ENCODE measurements around the gene ALG1. TPM values are rescaled to one million over a fixed set of nuclear protein-coding genes. Genes with fewer than 3 reads are reported as not detected.
A peak's percentile ranks its signal among the peaks of the same experiment; 100 is the strongest.

Gene ALG1
- total RNA-seq, 5 donors from 2014 or later (not counting 1 experiment from before 2014, with no cell fraction given), result 12.0 to 29.2 (median 25.7) TPM

GRCh38 chr16:5034167-5034523, 37.5 kb upstream of the ALG1 start:
- ATAC-seq (replicated peaks in 1 of 4) (no peak), DNase-seq (no peak)
- WGBS (ENCODE audit: insufficient coverage), result 14% methylated on average over 2 of the region's 2 CpGs
- peak overlapping the region; percentile 77 to 87 (median 78) for H3K4me3 Mint-ChIP-seq
- Histone ChIP-seq H3K36me3 (ENCODE audit: control insufficient read depth in 2 of 2, extremely low read depth in 1 of 2, insufficient read depth in 1 of 2, low read length in 1 of 2) (no peaks in the 10 kb centered on the region), H3K4me3 (ENCODE audit: control insufficient read depth in 1 of 2, extremely low read depth in 1 of 2, low read length in 1 of 2) (peak overlapping the region; percentile 79 to 84), H3K9me3 (no peaks in the 10 kb centered on the region), H3K27ac (ENCODE audit: low read length) (peak overlapping the region; percentile 68), H3K27me3 (replicated peaks in 1 of 2; ENCODE audit: control insufficient read depth in 2 of 2, extremely low read depth in 1 of 2, insufficient read depth in 2 of 2, low read length in 1 of 2) (no peaks in the 10 kb centered on the region), H3K4me1 (ENCODE audit: control insufficient read depth in 1 of 2, extremely low read depth in 1 of 2, insufficient read depth in 2 of 2, low read length in 2 of 2) (peaks cover 10 to 20% of the 10 kb centered on the region in 2 experiments)
- CTCF ChIA-PET, result no interaction called here
- H3K27ac Mint-ChIP-seq, result peak overlapping the region; percentile 89 to 90
- no peaks in the 10 kb centered on the region for H3K27me3 Mint-ChIP-seq
- POLR2A ChIA-PET, result no interaction called here
- H3K9me3 Mint-ChIP-seq, result no peaks in the 10 kb centered on the region
- peaks cover 13% of the 10 kb centered on the region for H3K36me3 Mint-ChIP-seq
- peaks cover 16 to 23% (median 18%) of the 10 kb centered on the region in 3 donors for H3K4me1 Mint-ChIP-seq

GRCh38 chr16:5035909-5036227, 35.8 kb upstream of the ALG1 start:
- no peak overlapping the region for H3K27ac Mint-ChIP-seq

GRCh38 chr16:5036228-5037156, 35.2 kb upstream of the ALG1 start:
- Mint-ChIP-seq H3K4me1 (peaks cover 16 to 23% (median 18%) of the 10 kb centered on the region in 3 donors), H3K36me3 (peaks cover 3% of the 10 kb centered on the region), H3K9me3 (no peaks in the 10 kb centered on the region), H3K4me3 (no peak overlapping the region), H3K27me3 (peaks cover 4 to 6% of the 10 kb centered on the region in 2 donors), H3K27ac (no peak overlapping the region)
- no peak for DNase-seq
- Histone ChIP-seq H3K27me3 (replicated peaks in 1 of 2; ENCODE audit: control insufficient read depth in 2 of 2, extremely low read depth in 1 of 2, insufficient read depth in 2 of 2, low read length in 1 of 2) (peaks cover 0 to 3% of the 10 kb centered on the region in 2 experiments), H3K9me3 (no peaks in the 10 kb centered on the region), H3K36me3 (ENCODE audit: control insufficient read depth in 2 of 2, extremely low read depth in 1 of 2, insufficient read depth in 1 of 2, low read length in 1 of 2) (no peaks in the 10 kb centered on the region), H3K4me1 (ENCODE audit: control insufficient read depth in 1 of 2, extremely low read depth in 1 of 2, insufficient read depth in 2 of 2, low read length in 2 of 2) (peaks cover 10 to 20% of the 10 kb centered on the region in 2 experiments), H3K27ac (ENCODE audit: low read length) (no peak overlapping the region), H3K4me3 (ENCODE audit: control insufficient read depth in 1 of 2, extremely low read depth in 1 of 2, low read length in 1 of 2) (no peak overlapping the region)
- 78% methylated on average over 5 of the region's 12 CpGs for WGBS (ENCODE audit: insufficient coverage)
- ChIA-PET CTCF (interaction anchor here in 1 of 2 donors (0.7 kb wide), 1 partner anchor 330 kb away, joined by 3 read pairs; no protein-coding TSS in a partner anchor), POLR2A (no interaction called here)
- no peak for ATAC-seq (replicated peaks in 1 of 4)

More at GRCh38 chr16:5035909-5036227, 35.8 kb upstream of the ALG1 start:
- POLR2A ChIA-PET, result no interaction called here
- H3K9me3 ChIP-seq, result no peaks in the 10 kb centered on the region
- no peaks in the 10 kb centered on the region for H3K36me3 ChIP-seq (ENCODE audit: control insufficient read depth in 2 of 2, extremely low read depth in 1 of 2, insufficient read depth in 1 of 2, low read length in 1 of 2)
- H3K4me1 ChIP-seq (ENCODE audit: control insufficient read depth in 1 of 2, extremely low read depth in 1 of 2, insufficient read depth in 2 of 2, low read length in 2 of 2), result peaks cover 10 to 20% of the 10 kb centered on the region in 2 experiments
- CTCF ChIA-PET, result interaction anchor here in 1 of 2 donors (0.7 kb wide), 1 partner anchor 330 kb away, joined by 3 read pairs; no protein-coding TSS in a partner anchor
- peaks cover 16 to 23% (median 18%) of the 10 kb centered on the region in 3 donors for H3K4me1 Mint-ChIP-seq
- no peaks in the 10 kb centered on the region for H3K9me3 Mint-ChIP-seq
- H3K27me3 ChIP-seq (replicated peaks in 1 of 2; ENCODE audit: control insufficient read depth in 2 of 2, extremely low read depth in 1 of 2, insufficient read depth in 2 of 2, low read length in 1 of 2), result peaks cover 0 to under 1% of the 10 kb centered on the region in 2 experiments
- WGBS (ENCODE audit: insufficient coverage), result 75% methylated on average over 1 of the region's 1 CpG
- DNase-seq (no peak), ATAC-seq (replicated peaks in 1 of 4) (no peak)
- H3K4me3 ChIP-seq (ENCODE audit: control insufficient read depth in 1 of 2, extremely low read depth in 1 of 2, low read length in 1 of 2), result no peak overlapping the region
- H3K27me3 Mint-ChIP-seq, result peaks cover 1 to 2% of the 10 kb centered on the region in 2 donors
- H3K4me3 Mint-ChIP-seq, result peak overlapping the region in 1 of 3 donors; percentile 35
- H3K36me3 Mint-ChIP-seq, result peaks cover 8% of the 10 kb centered on the region
- no peak overlapping the region for H3K27ac ChIP-seq (ENCODE audit: low read length)

GRCh38 chr16:5040451-5040850, 31.2 kb upstream of the ALG1 start:
- no peak overlapping the region for H3K27ac Mint-ChIP-seq
- Histone ChIP-seq H3K9me3 (no peaks in the 10 kb centered on the region), H3K27ac (ENCODE audit: low read length) (no peak overlapping the region), H3K4me3 (ENCODE audit: control insufficient read depth in 1 of 2, extremely low read depth in 1 of 2, low read length in 1 of 2) (no peak overlapping the region), H3K4me1 (ENCODE audit: control insufficient read depth in 1 of 2, extremely low read depth in 1 of 2, insufficient read depth in 2 of 2, low read length in 2 of 2) (no peaks in the 10 kb centered on the region), H3K36me3 (ENCODE audit: control insufficient read depth in 2 of 2, extremely low read depth in 1 of 2, insufficient read depth in 1 of 2, low read length in 1 of 2) (no peaks in the 10 kb centered on the region), H3K27me3 (replicated peaks in 1 of 2; ENCODE audit: control insufficient read depth in 2 of 2, extremely low read depth in 1 of 2, insufficient read depth in 2 of 2, low read length in 1 of 2) (peaks cover 0 to 21% of the 10 kb centered on the region in 2 experiments)
- ATAC-seq (replicated peaks in 1 of 4), result no peak
- H3K4me1 Mint-ChIP-seq, result no peaks in the 10 kb centered on the region
- POLR2A ChIA-PET, result no interaction called here
- WGBS (ENCODE audit: insufficient coverage), result 93% methylated on average over 4 of the region's 7 CpGs
- CTCF ChIA-PET, result no interaction called here
- no peak for DNase-seq
- peaks cover 3% of the 10 kb centered on the region for H3K36me3 Mint-ChIP-seq
- no peak overlapping the region for H3K4me3 Mint-ChIP-seq
- no peaks in the 10 kb centered on the region for H3K9me3 Mint-ChIP-seq
- H3K27me3 Mint-ChIP-seq, result peaks cover 4 to 6% of the 10 kb centered on the region in 2 donors

- H3K9me3 ChIP-seq, result no peaks in the 10 kb centered on the region
Measured at GRCh38 chr16:5041600-5042133, 30.0 kb upstream of the ALG1 start.

GRCh38 chr16:5042574-5043171, 29.0 kb upstream of the ALG1 start:
- ChIA-PET CTCF (interaction anchor here in 1 of 2 donors (0.6 kb wide), 1 partner anchor 19 kb away, joined by 3 read pairs; no protein-coding TSS in a partner anchor), POLR2A (no interaction called here)
- H3K27me3 ChIP-seq (replicated peaks in 1 of 2; ENCODE audit: control insufficient read depth in 2 of 2, extremely low read depth in 1 of 2, insufficient read depth in 2 of 2, low read length in 1 of 2), result peaks cover 0 to 21% of the 10 kb centered on the region in 2 experiments
- no peak overlapping the region for H3K4me3 ChIP-seq (ENCODE audit: control insufficient read depth in 1 of 2, extremely low read depth in 1 of 2, low read length in 1 of 2)
- Mint-ChIP-seq H3K27me3 (peaks cover 6 to 9% of the 10 kb centered on the region in 2 donors), H3K4me3 (no peak overlapping the region), H3K9me3 (no peaks in the 10 kb centered on the region), H3K4me1 (no peaks in the 10 kb centered on the region), H3K36me3 (peaks cover 3% of the 10 kb centered on the region), H3K27ac (no peak overlapping the region)
- ATAC-seq (replicated peaks in 1 of 4) (no peak), DNase-seq (no peak)
- H3K9me3 ChIP-seq, result no peaks in the 10 kb centered on the region
- H3K4me1 ChIP-seq (ENCODE audit: control insufficient read depth in 1 of 2, extremely low read depth in 1 of 2, insufficient read depth in 2 of 2, low read length in 2 of 2), result no peaks in the 10 kb centered on the region
- 64% methylated on average over 8 of the region's 14 CpGs for WGBS (ENCODE audit: insufficient coverage)
- H3K36me3 ChIP-seq (ENCODE audit: control insufficient read depth in 2 of 2, extremely low read depth in 1 of 2, insufficient read depth in 1 of 2, low read length in 1 of 2), result no peaks in the 10 kb centered on the region
- no peak overlapping the region for H3K27ac ChIP-seq (ENCODE audit: low read length)

More at GRCh38 chr16:5041600-5042133, 30.0 kb upstream of the ALG1 start:
- no peak overlapping the region for H3K4me3 ChIP-seq (ENCODE audit: control insufficient read depth in 1 of 2, extremely low read depth in 1 of 2, low read length in 1 of 2)
- H3K4me3 Mint-ChIP-seq, result no peak overlapping the region
- H3K4me1 Mint-ChIP-seq, result no peaks in the 10 kb centered on the region
- 52% methylated on average over 6 of the region's 12 CpGs for WGBS (ENCODE audit: insufficient coverage)
- H3K27ac ChIP-seq (ENCODE audit: low read length), result no peak overlapping the region
- peaks cover 3% of the 10 kb centered on the region for H3K36me3 Mint-ChIP-seq
- DNase-seq, result no peak
- H3K9me3 Mint-ChIP-seq, result no peaks in the 10 kb centered on the region
- ATAC-seq (replicated peaks in 1 of 4), result no peak
- H3K27ac Mint-ChIP-seq, result no peak overlapping the region
- POLR2A ChIA-PET, result no interaction called here
- H3K27me3 Mint-ChIP-seq, result peaks cover 6% of the 10 kb centered on the region in 2 donors
- no peaks in the 10 kb centered on the region for H3K36me3 ChIP-seq (ENCODE audit: control insufficient read depth in 2 of 2, extremely low read depth in 1 of 2, insufficient read depth in 1 of 2, low read length in 1 of 2)
- H3K4me1 ChIP-seq (ENCODE audit: control insufficient read depth in 1 of 2, extremely low read depth in 1 of 2, insufficient read depth in 2 of 2, low read length in 2 of 2), result no peaks in the 10 kb centered on the region
- CTCF ChIA-PET, result no interaction called here
- H3K27me3 ChIP-seq (replicated peaks in 1 of 2; ENCODE audit: control insufficient read depth in 2 of 2, extremely low read depth in 1 of 2, insufficient read depth in 2 of 2, low read length in 1 of 2), result peaks cover 0 to 21% of the 10 kb centered on the region in 2 experiments
